Measurements from ENCODE around the gene DBX1.

DBX1 gene

DNA sequence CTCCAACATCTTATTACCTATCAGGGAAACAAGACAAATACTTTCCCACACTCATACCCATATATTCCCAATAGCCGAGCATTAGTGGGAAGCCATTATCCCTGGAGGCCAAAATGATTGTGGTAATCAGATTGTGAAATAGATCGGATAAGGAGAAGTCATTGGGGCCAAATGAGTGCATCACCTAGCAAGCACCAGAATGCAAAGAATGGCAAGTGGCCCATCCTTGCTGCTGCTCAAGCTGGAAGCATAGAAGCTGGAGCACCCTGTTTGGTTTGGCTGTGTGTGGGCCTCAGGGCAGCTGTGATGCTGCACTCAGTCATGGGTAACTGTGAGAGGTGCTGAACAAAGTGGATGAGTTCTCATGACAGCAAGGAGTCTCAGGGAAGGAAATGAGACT, 18.7 kb upstream of the DBX1 start:
- TF ChIP-seq, protein P1, sequence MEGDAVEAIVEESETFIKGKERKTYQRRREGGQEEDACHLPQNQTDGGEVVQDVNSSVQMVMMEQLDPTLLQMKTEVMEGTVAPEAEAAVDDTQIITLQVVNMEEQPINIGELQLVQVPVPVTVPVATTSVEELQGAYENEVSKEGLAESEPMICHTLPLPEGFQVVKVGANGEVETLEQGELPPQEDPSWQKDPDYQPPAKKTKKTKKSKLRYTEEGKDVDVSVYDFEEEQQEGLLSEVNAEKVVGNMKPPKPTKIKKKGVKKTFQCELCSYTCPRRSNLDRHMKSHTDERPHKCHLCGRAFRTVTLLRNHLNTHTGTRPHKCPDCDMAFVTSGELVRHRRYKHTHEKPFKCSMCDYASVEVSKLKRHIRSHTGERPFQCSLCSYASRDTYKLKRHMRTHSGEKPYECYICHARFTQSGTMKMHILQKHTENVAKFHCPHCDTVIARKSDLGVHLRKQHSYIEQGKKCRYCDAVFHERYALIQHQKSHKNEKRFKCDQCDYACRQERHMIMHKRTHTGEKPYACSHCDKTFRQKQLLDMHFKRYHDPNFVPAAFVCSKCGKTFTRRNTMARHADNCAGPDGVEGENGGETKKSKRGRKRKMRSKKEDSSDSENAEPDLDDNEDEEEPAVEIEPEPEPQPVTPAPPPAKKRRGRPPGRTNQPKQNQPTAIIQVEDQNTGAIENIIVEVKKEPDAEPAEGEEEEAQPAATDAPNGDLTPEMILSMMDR (IDR thresholded peaks at IDR 0.05; ENCODE audit: low read depth, low read length), result no peak
- no peak for DNase-seq (ENCODE audit: low read depth in 2 of 2)
- no peak overlapping the region for H3K4me3 ChIP-seq (replicated peaks in 1 of 2; ENCODE audit: low read depth in 2 of 2, low read length in 2 of 2)

DNA sequence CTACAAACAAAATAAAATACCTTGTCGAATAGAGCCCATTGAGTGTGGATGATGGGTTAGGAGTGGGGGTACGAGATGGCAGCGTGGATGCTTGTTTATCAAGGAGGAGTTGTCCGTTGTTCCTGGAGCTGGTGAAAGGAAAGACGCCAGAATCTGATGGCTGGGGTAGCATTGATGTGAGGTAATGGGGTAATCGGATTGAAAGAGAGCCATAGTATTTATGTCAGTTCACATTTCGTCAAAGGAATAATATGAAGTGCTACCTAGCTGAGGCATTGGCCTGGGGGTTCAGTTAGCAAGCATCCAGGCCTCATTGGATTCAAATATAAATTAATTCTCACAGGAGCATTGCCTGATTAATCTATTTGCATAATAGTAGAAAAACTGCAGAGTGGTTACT, 16.9 kb upstream of the DBX1 start:
- TF ChIP-seq, protein P1 (IDR thresholded peaks at IDR 0.05; ENCODE audit: low read depth, low read length), result no peak
- no peak overlapping the region for H3K4me3 ChIP-seq (replicated peaks in 1 of 2; ENCODE audit: low read depth in 2 of 2, low read length in 2 of 2)
- no peak for DNase-seq (ENCODE audit: low read depth in 2 of 2)

DNA sequence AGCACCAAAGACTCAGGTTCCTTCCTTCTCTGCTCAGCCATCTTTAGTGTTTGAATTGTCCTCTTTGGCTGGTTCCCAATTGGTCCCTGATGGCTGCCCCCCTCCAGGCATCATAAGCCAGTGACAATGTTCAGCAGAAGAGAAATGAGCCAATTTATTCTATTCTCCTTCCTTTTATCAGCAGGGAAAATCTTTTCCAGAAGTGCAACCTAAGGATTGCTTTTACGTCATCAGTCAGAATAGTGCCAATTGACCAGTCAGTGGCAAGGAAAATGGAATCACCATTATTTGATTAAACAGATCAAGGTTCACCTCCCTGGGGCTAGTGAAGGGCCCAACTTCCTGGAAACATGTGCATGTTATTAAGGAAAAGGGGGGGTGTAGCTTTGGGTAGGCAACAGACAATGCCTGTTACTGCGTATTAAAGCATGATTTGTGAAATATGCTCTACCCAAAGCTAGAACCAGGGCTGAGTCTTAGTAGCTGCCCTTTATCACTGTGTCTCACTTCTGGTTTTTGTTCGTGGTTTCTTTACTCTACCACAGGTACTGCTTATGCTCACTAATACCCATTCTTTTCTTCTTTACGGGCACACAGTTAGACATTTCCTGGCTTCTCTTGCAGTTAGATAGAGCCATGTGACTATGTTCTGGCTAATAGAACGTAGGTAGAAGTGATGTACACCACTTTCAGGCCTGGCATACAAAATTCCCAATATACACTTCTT, 12.6 kb upstream of the DBX1 start:
- DNase-seq (ENCODE audit: low read depth in 2 of 2), result no peak
- no peak overlapping the region for H3K4me3 ChIP-seq (replicated peaks in 1 of 2; ENCODE audit: low read depth in 2 of 2, low read length in 2 of 2)
- TF ChIP-seq, protein P1 (IDR thresholded peaks at IDR 0.05; ENCODE audit: low read depth, low read length), result no peak

DNA sequence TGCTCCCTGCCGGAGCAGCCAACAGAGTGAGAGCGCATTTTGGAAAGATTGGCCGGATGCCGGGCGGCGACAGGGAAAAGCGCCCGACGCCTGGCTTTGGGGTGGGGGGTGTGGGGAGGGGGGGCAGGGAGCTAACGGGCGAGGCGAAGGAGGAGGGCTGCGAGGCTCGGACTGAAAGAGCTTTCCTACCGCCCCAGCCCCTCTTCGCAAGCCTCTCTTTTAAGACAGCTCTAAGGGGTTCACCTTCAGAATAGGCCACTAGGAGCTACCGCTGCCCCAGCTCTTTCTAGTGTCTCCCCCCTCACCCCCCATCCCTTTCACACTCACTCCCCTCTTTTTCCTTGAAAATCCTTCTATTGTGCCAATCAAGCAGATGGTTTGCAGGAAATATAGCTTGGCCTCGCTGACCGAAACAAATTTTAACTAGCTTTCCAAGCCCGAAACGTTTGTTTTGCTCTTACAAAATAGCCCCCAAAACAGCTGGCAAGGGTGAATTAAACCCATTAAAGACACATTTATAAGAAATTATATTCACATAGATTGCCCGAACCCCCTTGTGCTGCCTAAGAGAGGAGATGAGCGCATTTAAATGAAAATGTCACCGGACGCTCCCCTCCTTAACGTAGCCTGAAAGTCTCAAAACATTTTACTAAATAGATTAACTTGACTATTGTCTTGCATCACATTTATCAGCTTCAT, 3.7 kb upstream of the DBX1 start:
- DNase-seq (ENCODE audit: low read depth in 2 of 2), result no peak
- TF ChIP-seq, protein P1 (IDR thresholded peaks at IDR 0.05; ENCODE audit: low read depth, low read length), result no peak
- H3K4me3 ChIP-seq (replicated peaks in 1 of 2; ENCODE audit: low read depth in 2 of 2, low read length in 2 of 2), result peak overlapping the region in 1 of 2 donors; percentile 22

DNA sequence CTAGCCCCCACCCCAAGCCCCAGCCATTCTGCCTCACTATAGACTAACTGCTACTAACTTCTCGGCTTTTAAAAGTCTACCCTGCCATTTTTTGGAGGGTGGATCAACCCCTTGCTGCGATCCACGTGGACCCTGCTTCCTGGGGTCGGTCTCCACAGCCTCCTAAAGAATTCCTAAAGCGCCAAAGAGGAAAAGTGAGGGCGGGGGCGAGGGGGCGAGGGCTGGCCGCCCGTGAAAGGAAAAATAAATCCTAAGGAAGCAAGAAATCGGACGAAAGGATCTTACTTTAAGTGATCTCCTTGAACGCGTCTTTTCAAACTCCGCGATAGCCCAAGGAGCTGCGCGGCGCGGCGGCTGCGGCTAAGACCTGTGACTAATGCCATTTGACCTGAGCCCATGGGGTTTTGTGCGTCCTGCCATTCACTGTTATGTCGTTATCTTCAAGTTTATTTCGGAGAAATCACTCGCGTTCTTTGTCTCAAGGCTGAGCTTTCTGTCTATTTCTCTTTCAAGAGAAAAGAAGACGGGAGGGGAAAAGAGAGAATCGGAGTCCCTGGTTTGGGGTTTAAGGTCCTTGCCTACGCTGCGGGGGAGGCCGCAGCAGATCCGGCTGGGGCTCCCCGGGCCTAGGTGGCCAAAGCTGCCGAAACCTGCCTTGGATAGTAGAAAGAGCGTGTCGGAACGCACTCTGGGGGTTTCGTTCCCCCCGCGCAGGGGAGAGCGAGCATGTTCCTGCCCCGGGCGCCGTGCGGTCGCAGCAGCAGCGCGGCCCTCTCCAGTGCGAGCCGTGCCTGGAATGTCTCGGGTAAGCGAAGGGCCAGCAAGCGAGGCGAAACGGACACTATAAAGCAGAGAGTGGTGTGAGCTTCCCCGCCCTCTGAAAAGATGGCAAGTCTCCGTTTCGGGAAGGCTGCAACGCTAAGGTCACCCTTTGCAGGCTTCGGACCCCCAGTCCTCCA, 2.8 kb upstream of the DBX1 start:
- H3K4me3 ChIP-seq (replicated peaks in 1 of 2; ENCODE audit: low read depth in 2 of 2, low read length in 2 of 2), result peak overlapping the region; percentile 4 to 22
- DNase-seq (ENCODE audit: low read depth in 2 of 2), result peak; percentile 29
- TF ChIP-seq, protein P1 (IDR thresholded peaks at IDR 0.05; ENCODE audit: low read depth, low read length), result no peak

DNA sequence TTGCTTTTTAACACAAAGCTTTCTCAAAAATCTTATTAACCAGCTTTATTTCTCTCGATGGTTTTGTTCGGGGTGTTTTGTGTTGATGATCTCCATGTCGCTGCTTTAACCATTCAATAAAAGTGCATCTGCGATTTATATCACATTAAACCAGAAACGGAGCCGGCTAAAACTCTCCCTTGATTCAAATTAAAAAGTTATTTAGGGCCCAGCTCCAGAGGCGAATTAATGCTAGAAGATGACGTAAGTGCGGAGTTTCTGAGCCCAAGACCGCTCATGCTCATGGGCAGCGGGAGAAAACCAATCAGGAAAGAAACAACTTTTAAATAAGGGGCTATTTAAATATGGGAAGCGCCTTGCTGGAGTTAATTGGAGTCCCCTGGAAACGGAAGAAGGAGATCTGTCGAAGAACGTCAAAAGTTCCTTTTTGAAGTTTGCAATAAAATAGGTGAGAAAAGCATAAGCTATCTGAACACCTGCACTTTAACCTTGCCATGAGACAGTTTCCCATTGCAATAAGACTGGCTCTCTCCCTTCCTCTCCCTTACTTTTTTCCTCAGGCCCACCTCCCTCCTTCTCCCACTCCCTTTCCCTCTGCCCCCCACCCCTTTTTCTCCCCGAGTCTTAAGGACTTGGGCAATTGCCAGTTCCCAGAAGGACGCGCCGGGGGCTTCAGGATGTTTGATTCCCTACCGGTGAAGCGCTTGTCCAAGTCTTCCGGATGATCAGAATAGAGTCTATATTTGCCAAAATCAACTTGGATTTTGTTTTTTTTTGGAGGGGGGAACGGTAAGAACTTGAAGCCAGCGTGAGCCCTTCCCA, 1.9 kb upstream of the DBX1 start:
- no peak for DNase-seq (ENCODE audit: low read depth in 2 of 2)
- TF ChIP-seq, protein P1 (IDR thresholded peaks at IDR 0.05; ENCODE audit: low read depth, low read length), result no peak
- no peak overlapping the region for H3K4me3 ChIP-seq (replicated peaks in 1 of 2; ENCODE audit: low read depth in 2 of 2, low read length in 2 of 2)
